GM19239 (cell line): ENCODE results near the gene VASH2.
A peak's percentile ranks its signal among the peaks of the same experiment; 100 is the strongest.
"Not testable (repeated sequence)": the region's sequence is repeated elsewhere in the genome, so short reads cannot be mapped to it uniquely, and the experiment has no call there.

Source experiments
- DNase-seq: peaks from one replicate; pipeline ENCODE4 v3.0.0; 2011; ENCODE audit warnings: low spot score; ENCODE audit not compliant: insufficient read length
- FAIRE-seq: peaks from 2 replicates; lab custom pipeline; 2011; peaks lifted over from hg19 to GRCh38; lab: Jason Lieb, UNC

The VASH2 gene

GRCh38 chr1:212977781-212978645, 27.7 kb downstream of the VASH2 start:
- DNase-seq (no peak), FAIRE-seq (peak; percentile 83)

GRCh38 chr1:212979340-212980122, 29.2 kb downstream of the VASH2 start:
- no peak for DNase-seq
- FAIRE-seq = peak; percentile 81

GRCh38 chr1:212980123-212980785, 29.9 kb downstream of the VASH2 start:
- FAIRE-seq (no peak), DNase-seq (no peak)

GRCh38 chr1:212981025-212981495, 30.7 kb downstream of the VASH2 start:
- FAIRE-seq (no peak), DNase-seq (no peak)

- peak; percentile 65 for FAIRE-seq
Measured at GRCh38 chr1:212981571-212982328, 31.4 kb downstream of the VASH2 start.

GRCh38 chr1:212982430-212983152, 32.2 kb downstream of the VASH2 start:
- DNase-seq (no peak), FAIRE-seq (no peak)

More at GRCh38 chr1:212981571-212982328, 31.4 kb downstream of the VASH2 start:
- no peak for DNase-seq

GRCh38 chr1:212983482-212983881, 33.1 kb downstream of the VASH2 start:
- no peak for FAIRE-seq

GRCh38 chr1:212984522-212985291, 34.4 kb downstream of the VASH2 start:
- FAIRE-seq (no peak), DNase-seq (no peak)

More at GRCh38 chr1:212983482-212983881, 33.1 kb downstream of the VASH2 start:
- no peak for DNase-seq

GRCh38 chr1:212986551-212986950, 36.2 kb downstream of the VASH2 start:
- FAIRE-seq = no peak
- DNase-seq = no peak

- FAIRE-seq = peak; percentile 61
Measured at GRCh38 chr1:212987702-212988322, 37.5 kb downstream of the VASH2 start.

GRCh38 chr1:212990276-212990675, 39.9 kb downstream of the VASH2 start:
- FAIRE-seq (no peak), DNase-seq (no peak)

More at GRCh38 chr1:212987702-212988322, 37.5 kb downstream of the VASH2 start:
- no peak for DNase-seq

GRCh38 chr1:212993960-212994359, 43.6 kb downstream of the VASH2 start:
- not testable (repeated sequence) for FAIRE-seq, DNase-seq

GRCh38 chr1:212994926-212995325, 44.6 kb downstream of the VASH2 start:
- FAIRE-seq = peak; percentile 83
- no peak for DNase-seq

GRCh38 chr1:213003256-213003655, 52.9 kb downstream of the VASH2 start:
- DNase-seq (no peak), FAIRE-seq (peak; percentile 68)

GRCh38 chr1:213008564-213008963, 58.2 kb downstream of the VASH2 start:
- FAIRE-seq (peak; percentile 61), DNase-seq (no peak)

- no peak for DNase-seq
- FAIRE-seq = no peak
Measured at GRCh38 chr1:213014642-213015041, 64.3 kb downstream of the VASH2 start.

- peak; percentile 97 for FAIRE-seq
Measured at GRCh38 chr1:213015099-213016050, 65.0 kb downstream of the VASH2 start, which contains the start of gene ANGEL2. Gene ANGEL2 (minus strand): TSS chr1:213015867. CDS start chr1:213015671, 196 bp downstream.

More at GRCh38 chr1:213015099-213016050, 65.0 kb downstream of the VASH2 start, which contains the start of gene ANGEL2:
- DNase-seq = peak; percentile 88
